Activated CD4-positive, alpha-beta T cell treated with anti-CD3 and anti-CD28 coated beads for 1 hour (primary cell): Measurements from ENCODE around the gene FOXA3.
"Not testable (repeated sequence)": the region's sequence is repeated elsewhere in the genome, so short reads cannot be mapped to it uniquely, and the experiment has no call there.

Source experiments
- DNase-seq: peaks from one replicate; pipeline ENCODE4 v3.0.0-alpha.2; 2020

The FOXA3 gene

GRCh38 chr19:45828945-45829344, 35.2 kb upstream of the FOXA3 start:
- DNase-seq, result no peak

GRCh38 chr19:45834970-45835369, 29.2 kb upstream of the FOXA3 start:
- DNase-seq, result no peak

- no peak for DNase-seq
Observed at GRCh38 chr19:45842198-45842597, 21.9 kb upstream of the FOXA3 start.

GRCh38 chr19:45847663-45848062, 16.5 kb upstream of the FOXA3 start:
- no peak for DNase-seq

GRCh38 chr19:45848922-45849321, 15.2 kb upstream of the FOXA3 start:
- no peak for DNase-seq

GRCh38 chr19:45852145-45852750, 11.9 kb upstream of the FOXA3 start:
- no peak for DNase-seq

- DNase-seq, result no peak
Observed at GRCh38 chr19:45852983-45853382, 11.1 kb upstream of the FOXA3 start.

GRCh38 chr19:45854167-45854778, 9.9 kb upstream of the FOXA3 start:
- DNase-seq, result no peak

GRCh38 chr19:45860359-45861259, 3.5 kb upstream of the FOXA3 start:
- DNase-seq, result no peak

GRCh38 chr19:45862271-45862563, 1.9 kb upstream of the FOXA3 start:
- no peak for DNase-seq

- peak; percentile 98 for DNase-seq
Observed at GRCh38 chr19:45862564-45863334, 1.4 kb upstream of the FOXA3 start, which contains the start of gene SYMPK. Gene SYMPK, minus strand, starts transcription at chr19:45863147. Its CDS starts 8,652 bp downstream, at chr19:45854495.

- DNase-seq, result no peak
Observed at GRCh38 chr19:45863335-45863839, 739 bp upstream of the FOXA3 start.

- no peak for DNase-seq
Observed at GRCh38 chr19:45864629-45865082, 530 bp downstream of the FOXA3 start.

GRCh38 chr19:45865269-45865948, 1.3 kb downstream of the FOXA3 start:
- no peak for DNase-seq

GRCh38 chr19:45866400-45867176, 2.5 kb downstream of the FOXA3 start:
- no peak for DNase-seq

GRCh38 chr19:45867241-45867640, 3.1 kb downstream of the FOXA3 start:
- not testable (repeated sequence) for DNase-seq

- no peak for DNase-seq
Observed at GRCh38 chr19:45870798-45871197, 6.7 kb downstream of the FOXA3 start.

GRCh38 chr19:45872095-45872919, 8.2 kb downstream of the FOXA3 start:
- no peak for DNase-seq

GRCh38 chr19:45873219-45873772, 9.2 kb downstream of the FOXA3 start:
- DNase-seq, result no peak

- DNase-seq, result no peak
Observed at GRCh38 chr19:45874620-45874966, 10.5 kb downstream of the FOXA3 start.

- DNase-seq, result no peak
Observed at GRCh38 chr19:45876161-45876410, 12.0 kb downstream of the FOXA3 start.
